GM18526 (cell line): Measurements from ENCODE around the gene SV2C.

ENCODE experiments used
- POLR2A ChIP-seq: IDR thresholded peaks from 3 replicates; pipeline ENCODE4 v1.6.1; 2011; ENCODE audit not compliant: insufficient read length; ENCODE audit errors: extremely low read depth

SV2C gene

GRCh38 chr5:76144513-76145274 is 61.5 kb downstream of the SV2C start:
- no peak for TF ChIP-seq POLR2A

- no peak for TF ChIP-seq POLR2A
Measured at GRCh38 chr5:76145945-76146344, 62.8 kb downstream of the SV2C start.

- TF ChIP-seq POLR2A: no peak
Measured at GRCh38 chr5:76149636-76150035, 66.5 kb downstream of the SV2C start.

DNA sequence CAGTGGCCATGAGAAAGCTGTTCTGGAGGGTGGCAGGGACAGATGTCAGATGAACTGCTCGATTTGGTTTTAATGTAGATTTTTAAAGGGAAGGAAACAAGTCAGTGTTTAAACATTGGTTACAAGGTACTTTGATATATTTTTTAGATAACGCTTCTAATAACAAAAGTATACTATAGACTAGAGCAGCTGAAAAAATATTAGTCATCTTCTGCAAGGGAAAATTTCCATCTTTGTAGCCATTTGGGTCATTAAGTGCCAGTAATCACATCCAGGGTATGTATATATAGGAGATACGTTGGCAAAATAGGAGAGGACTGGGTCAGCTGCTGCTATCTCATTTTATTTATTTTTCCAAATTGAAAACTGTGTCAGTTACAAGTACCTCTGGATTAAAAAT is 69.0 kb downstream of the SV2C start:
- no peak for TF ChIP-seq POLR2A

DNA sequence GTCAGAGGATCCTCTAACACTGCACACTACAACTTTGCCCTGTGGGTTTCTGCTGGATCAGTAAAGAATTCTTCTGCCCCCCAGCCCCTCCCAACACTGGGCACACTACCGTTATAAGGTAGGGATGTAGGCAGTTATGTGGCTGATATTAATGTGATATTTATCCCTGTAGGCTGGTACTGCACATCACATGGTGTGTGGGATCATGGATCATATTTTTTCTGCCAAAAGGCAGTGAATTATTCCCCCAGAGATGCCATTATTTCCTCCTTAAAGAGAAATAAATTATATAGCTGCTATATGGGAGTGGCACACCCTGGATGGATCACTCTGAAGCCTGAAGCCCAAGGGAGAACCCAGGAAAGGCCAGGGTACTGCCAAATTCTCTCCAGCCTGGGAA is 69.5 kb downstream of the SV2C start:
- no peak for TF ChIP-seq POLR2A

GRCh38 chr5:76153271-76153670 is 70.1 kb downstream of the SV2C start:
- no peak for TF ChIP-seq POLR2A

DNA sequence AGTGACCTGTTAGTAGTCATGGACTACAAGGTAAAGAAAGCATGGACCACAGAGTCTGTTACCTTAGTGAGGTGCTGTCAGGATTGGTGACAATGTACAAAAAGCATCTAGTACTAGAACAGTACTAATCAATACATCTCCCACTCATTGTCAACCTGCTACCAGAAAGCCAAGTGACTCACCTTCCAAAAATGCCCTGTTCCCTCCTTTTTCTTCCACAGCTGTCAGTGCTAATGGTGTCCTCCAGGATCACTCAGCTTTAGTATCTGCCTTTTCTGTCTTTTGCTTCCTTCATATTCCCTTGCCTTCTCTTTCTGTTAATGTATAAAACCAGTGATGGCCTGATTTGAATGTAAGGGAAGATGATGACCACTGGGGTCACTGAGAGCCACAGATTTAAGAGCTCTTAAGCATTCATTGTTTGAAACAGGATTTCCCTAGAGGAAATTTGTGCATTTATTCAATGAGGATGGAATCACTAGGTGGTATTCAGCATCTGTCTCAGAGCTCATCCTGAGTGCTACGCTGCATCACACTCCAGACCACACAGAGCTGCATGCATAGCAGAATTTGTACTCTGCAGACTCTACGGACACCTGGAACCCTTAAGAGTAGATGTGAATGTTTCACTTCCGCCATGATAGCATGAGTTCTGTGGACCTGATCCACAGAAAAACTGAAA is 71.0 kb downstream of the SV2C start:
- TF ChIP-seq POLR2A: no peak

- TF ChIP-seq POLR2A: no peak
Measured at GRCh38 chr5:76155536-76155935, 72.4 kb downstream of the SV2C start.

DNA sequence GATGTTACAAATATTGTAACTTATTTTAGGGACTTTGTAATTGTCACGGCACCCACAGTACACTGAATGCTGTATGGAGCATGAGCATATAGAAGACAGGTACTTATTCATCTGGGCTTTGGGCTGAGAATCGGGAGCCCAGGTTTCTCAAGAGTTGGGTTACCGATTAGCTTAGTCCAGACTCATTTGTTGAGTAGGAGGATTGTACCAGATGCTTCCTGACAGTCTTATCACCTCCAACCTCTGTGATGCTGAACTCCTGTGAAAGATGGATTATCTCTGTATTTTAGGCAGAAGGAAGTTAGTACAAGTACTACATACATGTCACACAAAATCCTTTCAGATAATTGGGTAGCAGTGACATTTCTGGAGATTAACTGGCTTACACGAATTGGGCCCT is 79.2 kb downstream of the SV2C start:
- TF ChIP-seq POLR2A: no peak

DNA sequence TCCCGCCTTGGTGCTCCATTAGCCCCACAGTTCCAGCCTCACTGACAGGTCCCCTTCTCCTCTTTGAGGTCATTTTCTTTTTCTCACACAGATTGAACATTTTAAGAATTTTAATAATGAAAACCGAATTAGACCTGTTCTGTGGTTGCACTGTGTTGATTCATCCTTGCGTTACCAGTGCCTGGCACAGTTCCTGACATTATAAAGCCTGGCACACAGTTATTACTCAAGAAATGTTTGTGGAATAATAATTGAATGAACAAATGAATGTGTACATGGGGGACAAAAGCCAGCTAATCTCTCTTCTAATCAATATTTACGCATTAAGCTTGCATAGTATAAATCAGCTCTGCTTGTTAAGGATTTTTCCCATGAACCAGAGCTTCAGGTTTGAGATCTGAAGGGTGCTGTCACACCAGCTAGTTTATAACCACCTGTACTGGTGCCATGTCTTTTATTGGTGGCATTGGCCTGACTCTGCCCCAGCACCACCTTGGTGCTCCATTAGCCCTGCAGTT is 80.0 kb downstream of the SV2C start:
- TF ChIP-seq POLR2A: no peak

- TF ChIP-seq POLR2A: no peak
Measured at GRCh38 chr5:76165029-76165428, 81.8 kb downstream of the SV2C start.

- TF ChIP-seq POLR2A: no peak
Measured at GRCh38 chr5:76165711-76166374, 82.7 kb downstream of the SV2C start.

DNA sequence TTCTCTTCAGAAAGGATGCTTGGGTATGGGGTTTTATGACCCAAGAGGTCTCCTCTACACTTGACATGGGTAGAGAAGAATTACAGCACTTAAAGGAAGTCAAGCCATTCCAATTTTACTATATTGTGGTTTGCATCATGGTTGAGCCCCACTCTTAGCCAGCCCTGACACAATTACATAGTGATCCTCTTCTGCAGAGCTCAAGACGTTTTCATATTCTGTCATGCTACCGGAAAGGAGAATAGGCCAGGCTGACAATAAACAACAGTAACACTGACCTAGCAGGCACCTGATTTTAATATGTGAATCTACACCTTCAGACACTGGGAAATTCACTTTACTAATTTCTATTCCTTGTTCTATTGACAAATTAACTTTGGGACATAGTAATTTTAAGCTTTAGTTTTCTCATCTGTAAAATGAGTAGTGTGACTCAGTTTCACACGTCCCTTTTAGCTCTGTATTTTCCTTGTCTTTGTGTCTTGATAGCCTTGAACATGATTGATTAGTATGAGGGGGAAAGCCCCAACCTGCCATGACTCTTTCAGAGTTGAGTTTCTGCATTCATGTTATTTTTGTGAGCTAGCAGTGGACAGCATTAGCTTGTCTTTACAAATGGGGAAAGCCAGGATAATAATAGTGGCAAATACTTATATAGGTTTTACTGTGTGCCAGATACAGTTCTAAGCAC is 83.8 kb downstream of the SV2C start:
- no peak for TF ChIP-seq POLR2A

DNA sequence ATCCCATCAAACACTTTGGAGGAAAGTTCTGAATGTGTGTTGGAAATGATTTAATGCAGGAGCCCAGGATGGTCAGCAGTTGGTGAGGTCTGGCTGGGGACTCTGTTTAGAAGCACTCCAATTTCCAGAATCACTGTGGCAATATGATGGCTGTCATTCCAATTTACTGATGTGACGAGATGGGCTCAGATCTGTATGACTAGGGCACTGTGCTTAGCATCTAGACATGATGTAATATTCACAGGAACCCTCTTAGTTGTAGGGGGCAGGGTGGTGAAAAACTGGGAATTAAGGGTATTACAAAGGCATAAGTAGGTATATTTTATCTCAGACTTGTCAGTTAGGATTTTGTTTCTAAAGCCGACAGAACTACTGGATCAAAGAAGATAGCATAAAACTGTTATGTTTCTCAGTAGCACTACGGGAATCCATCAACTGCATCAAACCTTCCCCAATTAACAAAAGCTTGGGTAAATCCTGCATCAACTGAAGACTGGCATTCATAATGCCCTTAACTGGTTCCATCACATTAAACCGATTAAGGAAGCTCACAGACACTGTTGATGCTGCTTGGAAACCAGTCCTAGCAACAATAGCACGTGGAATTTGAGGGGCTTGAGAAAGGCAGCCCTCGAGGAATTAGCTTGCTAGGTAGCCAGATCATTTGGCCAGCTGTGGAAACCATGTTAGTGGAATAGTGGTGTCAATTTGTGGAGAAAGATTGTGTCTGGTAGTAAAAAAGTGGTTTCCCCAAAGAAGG is 86.1 kb downstream of the SV2C start:
- no peak for TF ChIP-seq POLR2A

DNA sequence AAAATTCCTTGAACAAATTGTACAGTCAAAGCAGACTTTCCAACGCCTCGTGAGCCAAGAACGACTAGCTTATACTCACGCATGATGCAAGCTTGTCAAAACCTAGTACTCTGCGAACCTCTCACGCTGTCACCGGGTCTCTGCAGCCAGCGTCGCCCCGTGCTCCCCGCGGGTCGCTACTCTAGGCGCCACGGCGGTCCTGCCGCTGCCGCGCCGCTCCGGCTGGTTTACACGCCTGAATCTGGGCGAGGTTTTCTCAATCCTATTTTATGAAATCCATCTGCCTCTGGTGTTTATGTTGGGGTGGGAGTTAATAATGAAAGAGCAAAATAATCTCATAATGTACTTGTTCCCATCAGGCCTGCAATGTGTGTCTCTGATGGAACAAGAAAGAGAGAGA is 90.9 kb downstream of the SV2C start:
- no peak for TF ChIP-seq POLR2A
